ENCODE data around the gene SPEN.

DNA sequence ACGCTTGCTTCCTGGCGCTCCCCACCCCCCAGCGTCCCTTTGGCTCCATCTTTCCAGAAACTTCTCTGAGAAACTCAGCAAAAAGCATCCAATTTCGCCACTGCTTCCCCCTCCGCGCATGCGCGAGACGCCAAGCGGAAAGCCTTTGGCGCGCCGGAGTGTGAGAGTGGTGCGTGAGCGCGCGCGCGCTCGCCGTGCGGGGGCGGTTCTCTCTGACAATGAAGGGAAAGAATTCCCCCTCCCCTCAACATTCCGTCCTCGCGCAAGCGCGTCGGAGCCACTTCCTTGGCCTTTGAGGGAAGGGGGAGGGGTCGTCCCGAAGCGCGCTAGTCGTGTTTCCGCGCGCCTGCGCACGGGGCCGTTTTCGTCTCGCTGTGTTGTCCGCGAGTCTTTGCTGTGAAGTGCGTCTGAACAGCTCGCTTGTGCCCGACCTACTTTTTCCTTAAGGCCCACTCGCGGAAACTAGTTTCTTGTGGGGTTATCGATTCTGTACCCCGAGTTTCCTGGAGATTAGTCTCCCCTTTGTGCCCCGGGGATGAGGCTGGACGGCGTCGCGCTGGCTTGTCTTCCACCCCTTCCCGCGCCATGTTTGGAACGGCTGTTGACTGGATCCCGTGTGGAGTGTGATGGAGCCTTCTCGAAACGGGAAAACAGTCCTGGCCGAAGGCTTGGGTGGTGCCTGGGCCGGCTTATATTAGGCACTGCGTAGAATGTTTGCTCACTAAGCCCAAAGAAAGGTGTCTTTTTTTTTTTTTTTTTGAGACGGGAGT is 11.6 kb upstream of the SPEN start:
- TF ChIP-seq, protein P1, sequence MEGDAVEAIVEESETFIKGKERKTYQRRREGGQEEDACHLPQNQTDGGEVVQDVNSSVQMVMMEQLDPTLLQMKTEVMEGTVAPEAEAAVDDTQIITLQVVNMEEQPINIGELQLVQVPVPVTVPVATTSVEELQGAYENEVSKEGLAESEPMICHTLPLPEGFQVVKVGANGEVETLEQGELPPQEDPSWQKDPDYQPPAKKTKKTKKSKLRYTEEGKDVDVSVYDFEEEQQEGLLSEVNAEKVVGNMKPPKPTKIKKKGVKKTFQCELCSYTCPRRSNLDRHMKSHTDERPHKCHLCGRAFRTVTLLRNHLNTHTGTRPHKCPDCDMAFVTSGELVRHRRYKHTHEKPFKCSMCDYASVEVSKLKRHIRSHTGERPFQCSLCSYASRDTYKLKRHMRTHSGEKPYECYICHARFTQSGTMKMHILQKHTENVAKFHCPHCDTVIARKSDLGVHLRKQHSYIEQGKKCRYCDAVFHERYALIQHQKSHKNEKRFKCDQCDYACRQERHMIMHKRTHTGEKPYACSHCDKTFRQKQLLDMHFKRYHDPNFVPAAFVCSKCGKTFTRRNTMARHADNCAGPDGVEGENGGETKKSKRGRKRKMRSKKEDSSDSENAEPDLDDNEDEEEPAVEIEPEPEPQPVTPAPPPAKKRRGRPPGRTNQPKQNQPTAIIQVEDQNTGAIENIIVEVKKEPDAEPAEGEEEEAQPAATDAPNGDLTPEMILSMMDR (IDR thresholded peaks at IDR 0.05): no peak
- peak; percentile 89 to 92 for TF ChIP-seq POLR2A (IDR thresholded peaks at IDR 0.05)

Measured in uterus (tissue), 2 donors.